GM19193 (cell line): ENCODE data around the gene MACC1.

Experiments used
- POLR2A ChIP-seq: IDR thresholded peaks from 4 replicates; pipeline ENCODE4 v1.6.1; 2011; ENCODE audit not compliant: insufficient read depth, insufficient read length; ENCODE audit errors: extremely low read depth

MACC1 gene

DNA sequence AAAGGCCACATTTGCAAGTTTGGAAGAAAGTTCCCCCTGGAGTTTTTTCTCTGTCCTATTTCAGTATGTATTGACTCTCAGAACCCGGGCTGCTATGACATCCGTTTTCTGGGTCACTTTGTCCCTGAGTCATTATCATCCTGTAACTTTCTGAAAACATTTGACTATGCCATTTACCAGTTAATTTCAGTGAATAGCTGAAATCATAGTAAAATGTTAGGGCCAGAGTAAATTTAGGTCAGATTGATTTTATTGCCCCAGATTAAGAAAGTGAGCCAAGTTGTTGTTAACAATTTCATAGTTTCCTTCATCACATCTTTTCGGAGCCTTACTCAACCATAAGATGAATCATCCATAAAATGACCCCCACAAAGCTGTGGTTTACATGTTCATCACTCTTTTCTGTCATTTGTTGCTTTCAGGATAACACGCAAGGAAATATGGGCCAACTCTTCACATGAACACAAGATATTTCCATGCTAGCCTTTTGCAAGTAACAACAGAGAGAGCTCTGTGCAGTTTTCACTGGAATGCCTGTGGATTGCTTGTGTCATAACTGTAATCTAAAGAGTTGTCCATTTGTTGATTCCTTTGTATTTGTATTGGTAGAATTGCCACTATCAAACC, 3.9 kb upstream of the MACC1 start:
- TF ChIP-seq POLR2A: no peak

GRCh38 chr7:20220293-20220761, 3.1 kb upstream of the MACC1 start:
- TF ChIP-seq POLR2A: no peak

GRCh38 chr7:20219446-20220292, 2.5 kb upstream of the MACC1 start:
- TF ChIP-seq POLR2A: peak; percentile 69

DNA sequence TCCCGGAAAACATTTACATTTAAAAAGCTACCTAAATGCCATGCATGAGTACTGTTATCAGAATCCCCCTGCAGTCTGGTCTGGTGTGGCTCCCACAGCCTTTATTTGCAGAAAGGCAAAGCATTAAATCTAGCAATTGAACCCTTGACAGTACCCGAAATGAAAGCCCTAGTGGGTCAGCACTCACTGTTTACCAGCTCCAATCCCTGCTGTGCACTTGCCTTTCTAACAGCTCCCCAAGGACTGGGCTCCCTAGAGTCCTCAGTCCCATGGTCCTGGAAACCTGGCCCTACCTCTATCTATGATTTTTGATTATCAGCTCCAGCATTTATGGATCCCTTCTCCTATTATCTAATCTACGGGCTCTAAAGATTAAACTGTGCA, 1.9 kb upstream of the MACC1 start:
- TF ChIP-seq POLR2A: no peak

- TF ChIP-seq POLR2A: no peak
Observed at GRCh38 chr7:20218279-20218678, 1.1 kb upstream of the MACC1 start.

GRCh38 chr7:20216406-20217036, 663 bp downstream of the MACC1 start:
- no peak for TF ChIP-seq POLR2A

DNA sequence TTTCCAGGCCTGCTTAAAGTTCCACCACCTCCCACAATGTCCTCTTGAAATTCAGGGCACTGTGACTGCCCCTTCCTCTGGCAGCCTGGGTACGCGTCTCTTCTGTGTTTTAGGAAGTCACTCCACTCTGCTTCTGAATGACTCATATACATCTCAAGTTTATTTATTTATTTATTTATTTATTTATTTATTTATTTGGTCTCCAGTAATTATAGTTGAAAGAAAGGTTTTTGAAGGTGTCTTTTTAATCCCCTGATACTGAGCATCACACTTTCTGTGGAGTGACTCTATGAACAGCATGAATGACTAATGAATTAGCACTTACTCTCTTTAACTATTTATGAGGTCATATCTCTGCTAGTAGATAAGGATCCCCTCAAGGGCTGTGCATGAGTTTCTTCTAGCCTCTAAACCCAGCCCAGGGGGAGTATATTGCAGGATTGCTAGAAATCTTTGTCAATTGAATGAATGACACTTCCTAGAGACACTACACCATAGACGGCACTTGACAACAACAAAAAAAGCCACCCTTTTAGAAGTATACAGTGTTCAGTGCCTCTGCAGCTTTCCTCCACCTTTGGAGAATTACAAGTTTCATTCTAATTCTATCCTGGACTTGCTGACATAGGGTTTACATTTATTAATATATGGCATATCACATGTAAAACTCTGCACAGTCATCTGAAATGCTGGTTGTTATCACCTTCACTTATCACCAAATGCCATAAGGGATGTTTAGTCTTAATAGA, 2.1 kb downstream of the MACC1 start:
- peak; percentile 19 for TF ChIP-seq POLR2A

DNA sequence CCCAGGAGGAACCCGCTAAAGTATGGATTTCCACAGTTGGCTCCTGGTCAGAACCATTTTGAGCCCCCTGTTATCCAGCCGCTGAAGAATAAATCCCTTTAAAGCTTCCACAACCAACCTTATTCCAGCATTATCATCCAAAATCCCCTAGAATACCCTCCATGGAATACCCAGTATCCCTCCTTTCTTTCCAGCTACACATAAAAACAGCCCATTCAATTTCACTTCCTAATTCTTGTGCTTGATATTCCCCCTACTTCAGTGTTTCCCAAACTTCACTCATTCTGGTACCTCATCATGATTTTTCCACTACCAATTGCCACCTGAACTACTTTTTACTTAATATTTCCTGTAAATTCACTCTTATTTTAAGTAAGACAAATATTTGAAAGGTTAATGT, 3.1 kb downstream of the MACC1 start:
- no peak for TF ChIP-seq POLR2A

- TF ChIP-seq POLR2A: no peak
Observed at GRCh38 chr7:20213378-20213777, 3.8 kb downstream of the MACC1 start.

DNA sequence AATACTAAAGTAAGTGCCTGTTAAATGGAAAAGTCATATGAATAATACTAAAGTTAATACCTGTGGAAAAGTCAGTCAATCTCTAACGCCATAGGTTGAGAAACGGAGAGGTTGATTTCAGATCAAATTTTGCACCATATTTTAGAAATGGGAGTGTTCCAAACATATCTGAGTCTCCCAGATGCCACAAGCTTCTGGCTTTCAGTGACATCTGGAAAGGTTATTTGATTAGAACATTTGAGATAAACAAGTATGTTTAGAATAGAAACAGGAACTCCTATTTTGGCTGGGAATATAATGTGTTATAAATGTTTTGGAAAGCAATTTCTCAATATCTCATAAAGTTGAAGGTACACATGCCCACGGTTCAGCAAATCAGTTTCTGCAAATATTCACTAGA, 5.8 kb downstream of the MACC1 start:
- TF ChIP-seq POLR2A: no peak

DNA sequence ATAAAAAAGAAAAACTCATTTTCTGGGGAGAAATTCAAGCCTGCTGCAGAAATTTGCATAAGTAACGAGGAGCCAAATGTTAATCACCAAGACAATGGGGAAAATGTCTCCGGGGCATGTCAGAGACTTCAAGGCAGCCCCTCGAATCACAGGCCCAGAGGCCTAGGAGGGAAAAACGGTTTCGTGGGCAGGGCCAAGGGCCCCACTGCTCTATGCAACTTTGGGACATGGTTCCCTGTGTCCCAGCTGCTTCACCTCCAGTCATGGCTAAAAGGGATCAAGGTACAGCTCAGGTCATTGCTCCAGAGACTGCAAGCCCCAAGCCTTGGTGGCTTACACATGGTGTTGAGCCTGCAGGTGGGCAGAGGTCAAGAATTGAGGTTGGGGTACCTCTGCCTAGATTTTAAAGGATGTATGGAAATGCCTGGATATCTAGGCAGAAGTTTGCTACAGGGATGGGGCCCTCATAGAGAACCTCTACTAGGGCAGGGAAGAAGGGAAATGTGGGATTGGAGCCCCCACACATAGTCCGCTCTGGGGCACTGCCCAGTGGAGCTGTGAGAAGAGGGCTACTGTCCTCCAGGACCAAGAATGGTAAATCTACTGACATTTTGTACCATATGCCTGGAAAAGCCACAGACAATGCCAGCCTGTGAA, 8.4 kb downstream of the MACC1 start:
- no peak for TF ChIP-seq POLR2A

DNA sequence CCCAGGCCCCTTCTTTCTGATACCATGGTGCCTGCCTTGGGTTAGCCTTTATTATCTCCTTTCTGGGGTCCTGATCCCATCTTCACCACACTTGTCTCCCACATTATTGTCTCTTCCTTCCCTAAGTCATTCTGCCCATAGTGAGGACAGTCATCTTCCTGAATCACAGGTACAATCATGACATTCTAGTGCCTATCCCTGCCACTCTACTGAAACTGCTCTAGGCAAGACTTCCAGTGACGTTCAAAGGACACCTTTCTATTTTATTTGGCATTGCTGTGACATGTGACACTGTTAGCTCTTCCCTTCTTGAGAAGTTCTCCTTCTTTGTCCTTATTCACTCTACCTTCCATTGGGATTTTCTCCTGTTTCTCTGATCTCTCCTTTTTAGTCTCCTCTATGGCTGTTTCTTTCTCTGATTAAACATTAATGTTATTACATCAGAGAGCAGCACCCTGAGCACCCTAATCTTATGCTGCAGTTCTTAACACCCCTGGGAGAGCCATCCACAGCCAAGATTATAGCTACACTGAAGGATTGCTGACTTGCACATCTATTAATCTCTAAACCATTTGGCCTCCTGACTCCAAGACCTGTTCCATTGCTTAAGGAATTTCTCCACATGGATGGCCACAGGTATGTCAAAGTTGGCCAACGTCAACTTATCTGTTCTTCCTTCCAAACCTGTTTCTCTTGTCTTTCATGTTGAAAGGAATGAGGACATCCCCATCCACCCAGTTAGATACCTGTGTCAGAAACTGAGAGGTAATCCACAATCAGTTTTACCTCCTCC, 10.9 kb downstream of the MACC1 start:
- no peak for TF ChIP-seq POLR2A

DNA sequence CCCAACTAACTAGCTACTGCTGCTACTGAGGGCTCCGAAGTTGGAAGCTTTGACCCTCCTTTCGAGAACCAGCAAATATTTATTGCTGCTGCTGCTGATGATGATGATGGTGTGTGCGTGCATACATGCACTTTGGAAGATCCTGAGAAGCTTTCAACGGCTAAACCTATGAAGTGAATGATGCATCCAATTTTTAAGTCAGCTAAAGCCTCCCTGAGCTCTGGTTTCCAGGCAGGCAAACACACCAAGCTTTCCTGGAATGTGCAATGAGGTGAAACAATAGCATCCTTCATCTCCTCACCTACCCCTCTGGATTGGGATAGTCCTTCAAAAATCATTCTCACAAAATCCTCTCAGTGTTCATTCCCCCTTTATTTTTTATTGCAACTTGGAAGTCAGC, 13.9 kb downstream of the MACC1 start:
- no peak for TF ChIP-seq POLR2A

- no peak for TF ChIP-seq POLR2A
Observed at GRCh38 chr7:20201380-20201779, 15.8 kb downstream of the MACC1 start.

GRCh38 chr7:20200971-20201370, 16.2 kb downstream of the MACC1 start:
- TF ChIP-seq POLR2A: no peak

- TF ChIP-seq POLR2A: no peak
Observed at GRCh38 chr7:20200361-20200760, 16.8 kb downstream of the MACC1 start.
